Retina (tissue), 1 donor: ENCODE measurements around the gene ST3GAL2.
A peak's percentile ranks its signal among the peaks of the same experiment; 100 is the strongest.

Experiments used
- DNase-seq: peaks from one replicate; pipeline ENCODE4 v3.0.0-alpha.2; 2016

Gene ST3GAL2, protein sequence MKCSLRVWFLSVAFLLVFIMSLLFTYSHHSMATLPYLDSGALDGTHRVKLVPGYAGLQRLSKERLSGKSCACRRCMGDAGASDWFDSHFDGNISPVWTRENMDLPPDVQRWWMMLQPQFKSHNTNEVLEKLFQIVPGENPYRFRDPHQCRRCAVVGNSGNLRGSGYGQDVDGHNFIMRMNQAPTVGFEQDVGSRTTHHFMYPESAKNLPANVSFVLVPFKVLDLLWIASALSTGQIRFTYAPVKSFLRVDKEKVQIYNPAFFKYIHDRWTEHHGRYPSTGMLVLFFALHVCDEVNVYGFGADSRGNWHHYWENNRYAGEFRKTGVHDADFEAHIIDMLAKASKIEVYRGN

DNA sequence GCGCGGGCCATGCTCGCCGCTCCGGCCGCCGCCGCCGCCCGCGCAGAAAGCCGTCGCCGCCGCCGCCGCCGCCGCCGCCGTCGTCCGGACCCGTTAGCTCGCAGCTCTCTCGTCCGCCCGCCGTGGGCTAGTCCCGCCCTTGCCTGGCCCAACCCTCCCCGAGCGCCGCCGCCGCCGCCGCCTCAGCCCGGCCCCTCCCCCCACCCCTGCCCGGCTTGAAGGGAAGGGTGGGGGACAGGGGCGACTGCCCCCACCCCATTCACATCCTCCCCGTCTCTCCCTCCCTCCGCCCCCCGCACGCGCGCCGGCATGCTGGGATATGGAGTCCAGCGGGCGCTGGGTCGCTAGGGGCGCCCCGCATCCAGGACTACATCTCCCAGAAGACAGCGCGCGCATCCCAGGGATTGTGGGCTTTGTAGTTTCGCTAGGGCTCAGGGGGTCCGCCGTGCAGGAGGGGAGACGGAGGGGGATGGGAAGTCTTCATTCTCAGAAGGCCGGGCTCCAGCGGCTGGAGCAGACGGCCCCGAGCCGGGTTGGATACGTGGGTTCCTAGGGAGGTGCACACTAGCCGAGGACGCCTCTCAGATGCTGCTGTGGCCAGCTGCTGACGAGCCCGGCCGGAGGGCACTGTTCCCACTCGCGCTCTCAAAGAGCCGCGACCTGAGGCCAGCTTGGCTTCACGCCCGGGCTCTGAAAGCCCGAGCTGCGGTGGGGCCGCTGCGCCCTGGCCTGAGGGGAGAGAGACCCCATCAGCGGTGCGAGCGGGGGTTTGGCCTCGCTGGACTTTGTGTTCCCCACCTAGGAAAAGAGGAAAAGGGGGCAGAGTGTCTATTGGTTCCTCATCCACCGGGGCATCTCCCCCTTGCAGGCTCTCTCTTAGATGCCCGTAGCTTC lies at the start of gene ST3GAL2:
Gene ST3GAL2 (minus strand): TSS at position 132 of the 894 bp plus-strand sequence. CDS start 40,570 bp downstream, outside the sequence.
- DNase-seq, result peak; percentile 98

DNA sequence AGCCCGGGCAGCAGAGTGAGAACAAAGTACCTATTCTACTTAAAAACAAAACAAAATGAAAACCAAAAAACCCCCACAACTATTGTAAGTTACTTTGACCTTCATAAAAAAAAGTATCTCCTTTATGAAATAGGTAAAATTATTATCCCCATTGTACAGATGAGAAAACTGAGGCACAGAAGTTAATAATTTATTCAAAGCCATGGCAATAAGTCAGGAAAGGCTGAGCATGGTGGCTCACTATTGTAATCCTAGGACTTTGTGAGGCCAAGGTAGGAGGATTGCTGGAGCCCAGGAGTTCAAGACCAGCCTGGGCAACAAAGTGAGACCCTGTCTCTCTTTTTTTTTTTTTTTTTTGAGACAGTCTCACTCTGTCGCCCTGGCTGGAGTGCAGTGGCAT lies 46.0 kb upstream of the ST3GAL2 start:
- DNase-seq, result no peak

DNA sequence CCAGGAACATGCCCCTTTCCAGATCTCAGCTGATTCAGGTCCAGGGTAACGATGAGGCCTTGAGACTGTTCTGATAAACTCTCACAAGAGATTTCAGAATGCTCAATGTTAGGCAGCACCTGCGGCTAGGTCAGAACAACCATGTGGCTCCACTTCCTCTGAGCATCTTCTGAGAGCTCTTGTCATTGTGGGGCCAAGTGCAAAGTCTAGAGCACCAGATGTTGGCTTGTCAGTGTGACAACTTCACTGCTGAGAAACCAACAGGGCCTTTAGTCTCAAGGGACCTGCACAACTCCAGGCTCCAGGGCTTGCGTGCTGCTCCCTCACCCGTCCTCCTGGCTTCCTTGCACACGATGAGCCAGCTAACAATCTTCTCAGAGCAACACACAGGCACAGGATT lies 44.5 kb upstream of the ST3GAL2 start:
- DNase-seq, result no peak

DNA sequence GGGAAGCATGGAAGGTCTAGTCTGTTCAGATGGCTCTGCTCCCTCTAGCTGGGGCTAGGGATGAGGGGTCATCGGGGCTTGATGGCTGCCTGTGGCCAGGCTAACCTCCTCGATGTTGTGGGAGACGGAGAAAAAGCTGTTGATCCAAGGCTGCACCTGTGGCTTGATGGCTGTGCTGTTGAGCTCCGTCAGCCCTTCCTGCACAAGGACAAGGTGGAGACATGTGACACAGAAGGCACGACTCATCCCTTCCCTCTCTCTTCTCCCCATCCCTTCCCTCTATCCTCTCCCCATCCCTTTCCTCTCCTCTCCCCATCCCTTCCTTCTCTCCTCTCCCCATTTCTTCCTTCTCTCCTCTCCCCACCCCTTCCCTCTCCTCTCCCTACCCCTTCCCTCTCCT lies 43.7 kb upstream of the ST3GAL2 start:
- no peak for DNase-seq

DNA sequence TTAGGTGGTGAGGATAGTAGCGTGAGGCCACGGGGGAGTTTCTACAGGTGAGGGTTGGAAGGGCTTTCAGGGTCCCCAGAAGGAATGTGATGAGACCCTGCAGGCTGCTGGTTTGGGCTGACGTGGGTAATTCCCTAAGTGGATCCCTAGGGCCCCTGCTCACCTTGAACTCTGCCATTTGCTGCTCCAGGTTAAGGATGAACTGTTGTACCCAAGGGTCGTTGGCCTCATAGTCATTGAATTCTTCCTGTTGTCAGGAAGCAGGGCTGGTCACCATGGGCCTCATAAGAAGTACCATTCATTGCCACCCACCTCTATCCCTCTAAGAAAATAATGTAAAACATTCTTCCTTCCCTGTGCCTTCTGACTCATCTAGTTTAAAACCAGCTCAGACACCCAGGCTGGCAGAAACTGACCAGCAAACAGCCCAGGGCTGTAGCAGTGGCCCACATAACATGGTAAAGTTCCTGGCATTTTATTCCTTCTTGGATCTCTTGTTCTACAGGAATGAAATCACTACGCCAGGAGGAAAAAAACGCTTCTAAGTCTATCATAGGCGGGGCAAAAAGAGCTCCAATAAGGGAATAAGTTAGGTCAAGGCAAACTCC lies 43.1 kb upstream of the ST3GAL2 start:
- no peak for DNase-seq

DNA sequence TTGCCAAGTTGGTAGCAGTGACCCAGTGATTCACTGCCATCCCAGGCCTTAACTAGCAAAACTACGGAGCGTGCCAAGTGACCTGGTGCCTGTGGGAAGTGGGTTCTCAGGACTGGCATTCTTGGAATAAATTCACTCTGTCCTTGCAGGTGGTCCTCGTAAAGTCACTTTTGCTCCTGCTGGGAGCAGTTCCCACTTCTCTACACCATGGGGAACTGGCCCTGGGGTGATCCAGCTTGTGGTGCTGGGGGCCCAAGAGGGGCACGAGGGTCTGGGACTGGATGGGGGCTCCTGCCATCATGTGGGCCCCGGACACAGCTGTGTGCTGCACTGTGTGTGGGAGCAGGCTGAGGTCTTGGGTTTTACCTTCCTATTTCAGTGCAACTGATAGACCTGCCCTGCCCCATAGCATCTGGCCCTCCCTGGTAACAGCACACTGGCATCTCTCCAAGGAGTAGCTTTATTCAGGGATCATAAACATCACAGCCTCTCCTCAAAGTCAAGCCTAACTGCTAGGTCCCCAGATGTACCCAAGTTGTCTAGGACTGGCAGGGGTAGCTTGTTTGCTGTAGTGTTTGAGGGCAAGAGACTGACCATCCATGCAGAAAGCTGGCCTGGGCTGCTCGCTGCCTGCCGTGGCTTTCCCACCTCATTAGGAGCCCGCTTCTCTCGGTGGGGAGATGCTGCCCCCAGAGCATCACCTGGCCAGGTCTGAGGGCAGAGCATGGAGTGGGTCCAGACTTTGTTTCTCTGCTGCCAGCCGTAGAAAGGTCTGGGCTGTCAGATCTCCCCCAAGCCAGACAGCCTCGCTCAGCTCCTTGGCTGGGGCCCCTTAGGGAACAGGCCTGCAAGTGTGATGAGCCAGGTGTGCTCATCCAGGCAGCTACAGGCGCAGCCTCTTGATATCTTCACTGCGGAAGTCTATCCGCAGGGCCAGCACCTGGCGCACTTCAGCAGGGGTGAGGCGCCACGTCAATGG lies 41.5 kb upstream of the ST3GAL2 start:
- DNase-seq, result no peak

DNA sequence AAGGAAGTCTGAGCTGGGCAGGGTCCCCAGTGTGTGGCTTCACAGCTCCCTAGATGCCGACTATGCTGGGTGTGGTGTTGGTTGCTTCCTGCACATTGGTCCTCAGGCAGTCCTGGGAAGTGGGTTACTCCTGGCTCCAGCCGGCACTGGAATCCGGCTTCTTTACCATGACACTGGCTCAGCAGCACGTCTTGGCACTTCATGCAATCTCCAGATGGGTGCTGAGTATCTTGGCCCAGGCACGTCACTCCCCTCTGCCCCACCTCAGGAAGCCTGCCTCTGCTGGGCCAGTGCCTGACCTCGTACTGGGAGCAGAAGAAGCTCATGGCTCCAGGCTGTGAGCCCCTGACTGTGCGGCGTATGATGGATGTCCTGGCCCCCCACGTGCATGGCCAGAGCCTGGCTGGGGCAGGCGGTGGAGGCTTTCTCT lies 40.0 kb upstream of the ST3GAL2 start:
- no peak for DNase-seq

DNA sequence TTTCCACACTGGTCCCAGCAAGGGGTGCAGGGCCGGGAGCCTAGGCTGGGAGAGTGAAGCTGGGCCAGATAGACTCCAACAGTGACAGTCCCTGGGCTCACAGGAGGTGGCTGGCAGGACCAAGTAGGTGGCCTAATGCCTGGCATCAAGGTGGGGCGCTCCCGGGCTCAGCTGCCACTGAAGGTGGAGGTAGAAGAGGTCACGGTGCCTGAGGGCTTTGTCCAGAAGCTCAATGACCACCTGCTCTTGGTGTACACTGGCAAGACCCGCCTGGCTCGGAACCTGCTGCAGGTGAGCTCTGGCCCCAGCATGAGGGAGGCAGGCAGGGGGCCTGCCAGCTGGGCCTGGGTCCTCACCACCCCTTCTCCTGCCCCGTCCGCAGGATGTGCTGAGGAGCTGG lies 39.3 kb upstream of the ST3GAL2 start:
- DNase-seq, result no peak

DNA sequence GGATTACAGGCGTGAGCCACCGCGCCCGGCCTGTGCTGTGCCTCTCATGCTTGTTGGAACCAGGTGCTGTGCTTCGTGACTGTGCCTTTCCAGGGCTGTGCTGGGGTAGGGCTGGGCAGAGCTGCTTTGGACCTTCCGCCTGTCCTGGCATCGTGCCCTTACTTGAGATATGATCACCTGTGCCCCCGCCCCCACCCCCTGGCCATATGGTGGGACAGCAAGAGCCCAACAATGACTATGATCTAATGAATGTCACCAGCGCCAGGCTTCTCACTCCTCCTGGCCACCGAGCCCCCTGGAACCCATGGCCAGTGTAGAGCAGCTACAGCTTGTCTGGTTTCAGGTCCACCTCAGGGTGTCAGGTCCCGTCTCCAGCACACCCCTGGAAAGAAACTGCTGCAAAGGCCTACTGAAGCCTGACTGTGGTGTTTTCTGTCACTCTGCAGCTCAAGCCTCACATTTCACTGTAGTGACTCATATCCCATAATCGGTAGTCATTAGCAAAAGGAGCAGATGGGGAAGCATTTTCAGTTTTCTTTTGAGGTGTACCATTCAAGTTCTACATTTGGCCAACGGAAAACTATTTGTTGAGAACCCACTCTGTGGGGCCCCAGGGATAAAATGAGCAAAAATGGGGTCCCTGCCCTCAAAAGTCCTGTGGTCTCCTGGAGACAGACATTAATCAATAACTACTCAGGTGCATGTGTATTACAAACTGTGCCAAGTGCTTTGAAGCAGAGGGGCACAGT lies 37.5 kb upstream of the ST3GAL2 start:
- no peak for DNase-seq

DNA sequence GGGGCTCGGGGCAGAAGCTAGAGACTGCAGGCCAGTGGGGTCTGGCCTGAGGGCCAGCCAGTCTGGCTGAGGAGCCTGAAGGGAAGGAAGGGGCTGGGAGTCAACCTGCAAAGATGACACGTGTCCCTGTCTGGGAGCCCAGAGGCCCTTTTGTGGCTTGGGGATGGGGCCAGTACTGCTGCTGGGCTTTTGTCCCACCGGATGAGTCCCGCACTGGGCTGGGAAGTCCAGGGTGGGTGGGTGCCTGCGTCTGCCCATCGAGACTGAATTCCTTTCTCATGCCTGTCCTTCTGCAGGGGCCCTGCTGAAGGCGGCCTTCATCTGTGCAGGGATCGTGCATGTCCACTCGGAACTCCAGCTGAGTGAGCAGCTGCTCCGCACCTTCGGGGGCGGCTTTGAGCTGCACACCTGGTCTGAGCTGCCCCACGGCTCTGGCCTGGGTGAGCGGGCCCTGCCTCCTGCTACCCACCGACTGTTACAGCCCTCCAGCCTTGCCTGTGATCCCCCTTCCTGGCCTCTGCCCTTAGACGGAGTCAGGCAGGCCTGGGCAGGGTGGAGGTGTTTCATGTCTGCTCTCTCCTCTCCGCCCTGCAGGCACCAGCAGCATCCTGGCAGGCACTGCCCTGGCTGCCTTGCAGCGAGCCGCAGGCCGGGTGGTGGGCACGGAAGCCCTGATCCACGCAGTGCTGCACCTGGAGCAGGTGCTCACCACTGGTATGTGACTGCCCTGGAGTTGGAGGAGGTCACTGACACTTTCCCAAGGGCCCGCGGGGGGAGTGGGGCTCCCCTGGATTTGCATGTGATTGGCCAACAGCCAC lies 36.4 kb upstream of the ST3GAL2 start:
- no peak for DNase-seq

DNA sequence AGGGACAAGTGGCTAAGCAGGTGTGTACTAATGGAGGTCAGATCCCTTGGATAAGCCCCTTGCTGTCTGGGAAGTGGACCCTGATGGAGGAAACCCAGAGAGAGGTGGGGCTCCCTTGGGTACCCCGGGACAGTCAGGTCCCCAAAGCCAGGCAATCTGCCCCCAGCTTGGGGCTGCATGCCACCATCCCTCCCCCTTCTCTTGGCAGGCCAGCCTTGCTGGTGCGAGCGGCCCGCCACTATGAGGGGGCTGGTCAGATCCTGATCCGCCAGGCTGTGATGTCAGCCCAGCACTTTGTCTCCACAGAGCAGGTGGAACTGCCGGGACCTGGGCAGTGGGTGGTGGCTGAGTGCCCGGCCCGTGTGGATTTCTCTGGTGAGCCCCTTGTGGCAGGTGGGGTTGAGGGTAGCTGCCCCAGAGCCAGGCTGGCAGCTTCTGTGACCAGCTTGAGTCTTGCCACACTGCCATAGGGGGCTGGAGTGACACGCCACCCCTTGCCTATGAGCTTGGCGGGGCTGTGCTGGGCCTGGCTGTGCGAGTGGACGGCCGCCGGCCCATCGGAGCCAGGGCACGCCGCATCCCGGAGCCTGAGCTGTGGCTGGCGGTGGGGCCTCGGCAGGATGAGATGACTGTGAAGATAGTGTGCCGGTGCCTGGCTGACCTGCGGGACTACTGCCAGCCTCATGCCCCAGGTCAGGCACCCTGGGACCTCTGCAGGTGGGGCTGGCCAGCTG lies 35.6 kb upstream of the ST3GAL2 start:
- DNase-seq, result no peak

DNA sequence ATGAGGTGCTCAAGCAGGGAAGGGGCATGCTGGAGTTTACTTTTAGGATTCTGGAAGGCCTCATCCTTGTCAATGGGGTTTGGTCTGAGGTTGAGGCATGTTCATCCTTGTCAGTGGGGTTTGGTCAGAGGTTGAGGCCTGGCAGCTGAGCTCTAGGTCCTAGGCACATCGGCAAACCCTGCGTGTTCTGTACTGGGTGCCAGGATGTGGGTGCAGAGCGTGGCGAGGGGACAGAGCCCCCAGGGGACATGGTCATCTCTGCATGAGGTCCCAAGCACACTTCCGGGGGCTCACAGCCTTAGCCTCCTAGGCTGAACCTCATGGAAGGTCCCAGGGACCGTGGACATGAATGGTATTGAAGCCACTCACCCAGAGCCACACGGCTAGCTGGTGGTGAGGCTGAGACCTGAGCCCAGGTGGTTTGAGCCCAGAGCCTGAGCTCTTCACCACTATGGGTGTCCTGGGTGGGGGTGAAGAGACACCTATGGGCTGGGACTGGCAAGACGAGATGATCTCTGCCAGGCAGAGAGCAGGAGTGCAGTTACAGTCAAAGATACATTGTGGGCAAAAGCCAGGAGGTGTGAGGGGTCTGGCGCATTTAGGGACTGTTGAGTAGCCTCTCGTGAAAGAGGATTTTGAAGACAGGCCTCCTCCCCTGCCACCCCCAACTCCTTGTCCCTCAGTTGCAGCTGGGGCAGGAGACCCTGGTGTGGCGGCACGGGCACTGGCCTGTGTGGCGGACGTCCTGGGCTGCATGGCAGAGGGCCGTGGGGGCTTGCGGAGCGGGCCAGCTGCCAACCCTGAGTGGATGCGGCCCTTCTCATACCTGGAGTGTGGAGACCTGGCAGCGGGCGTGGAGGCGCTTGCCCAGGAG lies 34.8 kb upstream of the ST3GAL2 start:
- no peak for DNase-seq

DNA sequence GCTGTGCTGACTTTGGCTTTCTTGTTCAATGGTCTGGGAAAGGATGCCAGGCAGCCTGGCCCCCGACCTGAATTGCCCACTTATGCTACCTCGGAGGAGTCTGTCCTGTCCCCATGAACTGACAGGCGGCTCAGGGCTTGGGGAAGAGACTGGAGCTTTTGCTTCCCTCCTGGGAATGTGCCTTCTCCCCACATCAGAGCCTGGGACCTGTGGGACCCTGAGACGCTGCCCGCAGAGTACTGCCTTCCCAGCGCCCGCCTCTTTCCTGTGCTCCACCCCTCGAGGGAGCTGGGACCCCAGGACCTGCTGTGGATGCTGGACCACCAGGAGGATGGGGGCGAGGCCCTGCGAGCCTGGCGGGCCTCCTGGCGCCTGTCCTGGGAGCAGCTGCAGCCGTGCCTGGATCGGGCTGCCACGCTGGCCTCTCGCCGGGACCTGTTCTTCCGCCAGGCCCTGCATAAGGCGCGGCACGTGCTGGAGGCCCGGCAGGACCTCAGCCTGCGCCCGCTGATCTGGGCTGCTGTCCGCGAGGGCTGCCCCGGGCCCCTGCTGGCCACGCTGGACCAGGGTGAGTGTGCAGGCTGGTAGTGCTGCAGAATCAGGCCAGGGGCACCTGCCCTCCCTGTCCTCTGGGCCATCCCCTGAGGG lies 34.0 kb upstream of the ST3GAL2 start:
- no peak for DNase-seq

DNA sequence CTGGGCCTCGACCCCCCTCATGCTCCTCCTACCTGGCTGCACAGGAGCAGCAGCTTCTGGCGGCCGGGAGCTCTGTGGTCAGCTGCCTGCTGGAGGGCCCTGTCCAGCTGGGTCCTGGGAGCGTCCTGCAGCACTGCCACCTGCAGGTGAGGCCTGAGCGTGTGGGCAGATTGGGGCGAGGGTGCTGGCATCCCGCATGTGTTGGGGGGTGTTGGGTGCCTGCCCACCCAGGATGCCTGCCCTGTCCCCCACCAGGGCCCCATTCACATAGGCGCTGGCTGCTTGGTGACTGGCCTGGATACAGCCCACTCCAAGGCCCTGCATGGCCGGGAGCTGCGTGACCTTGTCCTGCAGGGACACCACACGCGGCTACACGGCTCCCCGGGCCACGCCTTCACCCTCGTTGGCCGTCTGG lies 32.0 kb upstream of the ST3GAL2 start:
- peak; percentile 43 for DNase-seq

DNA sequence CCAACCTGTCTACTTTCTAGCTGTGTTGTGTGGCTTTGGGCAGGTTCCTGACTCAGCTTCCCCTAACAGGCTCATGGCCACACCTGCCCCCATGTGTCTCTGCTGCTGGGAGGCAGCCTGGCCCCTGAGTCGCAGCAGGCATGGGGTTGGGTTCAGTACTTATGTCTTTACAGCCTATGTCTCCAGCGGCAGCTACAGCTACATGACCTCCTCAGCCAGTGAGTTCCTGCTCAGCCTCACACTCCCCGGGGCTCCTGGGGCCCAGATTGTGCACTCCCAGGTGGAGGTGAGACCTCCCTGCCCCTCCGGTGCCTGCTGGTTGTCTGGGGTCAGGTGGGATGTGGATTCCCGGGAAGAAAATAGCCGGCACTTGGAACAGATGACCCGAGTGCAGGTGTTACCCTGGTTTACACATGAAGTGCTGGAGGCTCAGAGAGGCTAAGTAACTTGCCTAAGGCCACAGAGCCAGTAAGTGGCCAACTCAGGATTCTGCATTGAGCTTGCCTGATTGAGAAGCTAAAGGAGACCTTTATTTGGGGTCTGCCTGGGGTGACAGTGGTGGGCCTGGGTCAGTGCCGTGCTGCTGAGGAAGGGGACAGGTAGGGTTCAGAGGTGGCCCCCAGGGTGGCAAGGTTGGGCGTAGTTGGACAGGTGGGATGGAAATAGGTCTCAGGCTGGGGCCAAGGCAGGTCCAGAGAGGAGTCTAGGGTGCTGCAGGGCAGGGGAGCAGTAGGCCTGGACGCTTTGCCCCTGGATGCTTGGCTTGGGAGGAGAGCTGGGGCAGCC lies 31.4 kb upstream of the ST3GAL2 start:
- DNase-seq, result no peak

DNA sequence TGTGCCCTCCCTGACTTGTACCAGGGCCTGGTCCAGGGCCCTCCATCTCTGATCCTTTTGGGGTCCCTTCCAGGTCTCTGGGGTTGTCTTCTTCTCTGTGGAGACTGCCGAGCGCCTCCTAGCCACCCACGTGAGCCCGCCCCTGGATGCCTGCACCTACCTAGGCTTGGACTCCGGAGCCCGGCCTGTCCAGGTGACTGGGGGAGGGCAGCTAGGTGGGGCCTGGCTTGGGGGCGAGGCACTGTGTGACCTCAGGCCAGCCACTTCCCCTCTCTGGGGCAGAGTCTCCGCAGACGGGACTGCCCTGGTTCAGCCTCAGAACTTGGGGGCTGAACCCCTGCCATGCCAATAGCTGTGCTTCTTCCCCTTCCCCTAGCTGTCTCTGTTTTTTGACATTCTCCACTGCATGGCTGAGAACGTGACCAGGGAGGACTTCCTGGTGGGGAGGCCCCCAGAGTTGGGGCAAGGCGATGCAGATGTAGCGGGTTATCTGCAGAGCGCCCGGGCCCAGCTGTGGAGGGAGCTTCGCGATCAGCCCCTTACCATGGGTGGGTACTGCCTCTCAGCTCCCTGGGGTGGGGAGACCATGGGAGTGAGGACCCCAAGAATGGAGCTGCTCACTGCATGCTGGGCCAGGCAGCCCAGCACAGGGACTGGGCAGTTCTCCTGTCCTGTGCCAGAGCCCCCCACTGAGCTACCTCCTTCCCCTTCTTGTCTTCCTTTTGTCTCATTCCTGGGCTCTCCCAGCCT lies 30.1 kb upstream of the ST3GAL2 start:
- no peak for DNase-seq

DNA sequence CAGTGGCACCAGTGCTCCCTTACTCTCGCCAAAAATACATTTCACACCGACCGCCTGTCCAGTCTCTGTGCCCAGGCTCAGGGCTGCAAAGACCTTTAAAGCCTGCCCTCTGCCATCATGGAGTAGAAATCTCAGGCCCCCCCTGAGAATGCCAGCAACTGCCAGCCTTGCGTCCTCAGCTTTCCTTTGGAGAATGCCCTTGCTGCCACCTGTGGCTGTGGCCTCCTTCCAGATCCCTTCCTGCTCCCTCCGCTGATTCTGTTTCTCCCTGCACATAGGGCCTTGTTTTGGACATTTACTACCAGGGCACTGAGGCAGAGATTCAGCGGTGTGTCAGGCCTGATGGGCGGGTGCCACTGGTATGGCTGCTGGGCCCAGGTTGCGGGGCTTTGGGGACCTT lies 28.7 kb upstream of the ST3GAL2 start:
- DNase-seq, result no peak
